Measurements from ENCODE around the gene SEMA6A. TPM values are rescaled to one million over a fixed set of nuclear protein-coding genes. Genes with fewer than 3 reads are reported as not detected.

SEMA6A gene
- total and polyA plus RNA-seq, 2 of the 13 experiments (the other 11 are each of a cell fraction or from before 2014, with no cell fraction given), result 5.1 to 6.5 TPM

DNA sequence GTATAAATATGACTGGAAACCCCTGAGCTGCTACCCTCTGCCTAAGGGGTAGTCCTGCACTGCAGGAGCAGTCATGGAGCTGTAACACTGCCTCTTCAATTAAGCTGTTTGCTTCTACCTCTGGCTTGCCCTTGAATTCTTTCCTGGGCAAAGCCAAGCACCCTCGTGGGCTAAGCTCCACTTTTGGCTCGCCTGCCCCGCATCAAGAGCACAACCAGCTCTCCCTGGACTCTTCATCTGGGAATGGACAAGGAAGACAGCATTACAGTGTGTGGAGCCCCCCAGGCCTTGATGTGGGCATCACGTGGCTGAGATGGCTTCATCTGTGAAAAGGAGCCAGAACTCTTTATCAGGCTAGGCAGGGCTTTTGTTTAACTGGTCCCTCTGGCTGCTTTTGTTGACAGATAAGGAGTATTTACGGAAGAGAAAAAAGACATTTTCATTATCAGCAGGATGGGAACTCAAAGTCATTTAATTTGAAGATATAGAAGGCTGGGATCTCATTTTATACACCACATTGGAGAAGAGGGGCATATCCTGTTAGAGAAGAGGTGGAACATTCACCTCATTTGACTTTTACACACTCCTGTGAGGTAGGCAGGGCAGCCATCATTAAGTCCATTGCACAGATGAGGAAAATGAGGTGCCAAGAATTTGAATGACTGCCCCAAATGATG lies 137.8 kb downstream of the SEMA6A start (continued):
- TF ChIP-seq MAZ (IDR thresholded peaks at IDR 0.05; ENCODE audit: borderline replicate concordance, low read depth, low read length) (no peak), MAZ (CRISPR knock-in tag; IDR thresholded peaks at IDR 0.05; ENCODE audit: low read depth) (no peak), ZNF841 (CRISPR knock-in tag; IDR thresholded peaks at IDR 0.05; ENCODE audit: borderline replicate concordance) (no peak), ZFY (CRISPR knock-in tag; IDR thresholded peaks at IDR 0.05) (no peak), ZNF350 (CRISPR knock-in tag; IDR thresholded peaks at IDR 0.05; ENCODE audit: borderline replicate concordance, low read depth) (no peak)
- TF ChIP-seq, protein P1, sequence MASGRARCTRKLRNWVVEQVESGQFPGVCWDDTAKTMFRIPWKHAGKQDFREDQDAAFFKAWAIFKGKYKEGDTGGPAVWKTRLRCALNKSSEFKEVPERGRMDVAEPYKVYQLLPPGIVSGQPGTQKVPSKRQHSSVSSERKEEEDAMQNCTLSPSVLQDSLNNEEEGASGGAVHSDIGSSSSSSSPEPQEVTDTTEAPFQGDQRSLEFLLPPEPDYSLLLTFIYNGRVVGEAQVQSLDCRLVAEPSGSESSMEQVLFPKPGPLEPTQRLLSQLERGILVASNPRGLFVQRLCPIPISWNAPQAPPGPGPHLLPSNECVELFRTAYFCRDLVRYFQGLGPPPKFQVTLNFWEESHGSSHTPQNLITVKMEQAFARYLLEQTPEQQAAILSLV (CRISPR knock-in tag; IDR thresholded peaks at IDR 0.05; ENCODE audit: borderline replicate concordance), result no peak

DNA sequence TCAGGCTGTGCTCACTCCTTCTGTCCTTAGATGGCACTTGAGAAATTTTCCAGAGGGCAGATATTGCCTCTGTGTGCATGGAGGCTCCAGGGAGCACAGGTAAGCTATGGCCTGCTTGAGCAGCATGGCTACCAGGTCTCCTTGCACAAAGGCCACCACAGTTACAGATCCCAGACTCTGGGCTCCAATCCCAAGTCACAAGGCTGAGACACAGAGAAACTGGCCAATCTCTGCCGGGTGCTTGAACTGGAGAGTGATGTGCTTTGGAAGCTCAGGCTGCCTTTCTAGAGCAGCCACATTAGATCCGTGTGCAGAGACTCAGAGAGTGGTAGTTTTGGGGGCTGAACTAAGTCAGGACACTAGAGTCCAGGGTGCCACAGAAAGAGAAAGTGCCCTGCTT lies 145.7 kb downstream of the SEMA6A start:
- Histone ChIP-seq H3K4me3 (replicated peaks in 1 of 3; ENCODE audit: insufficient read depth in 1 of 3, low read depth in 2 of 3, low read length in 3 of 3) (no peak overlapping the region), H3K4me1 (ENCODE audit: insufficient read depth, low read length) (peaks cover 12% of the 10 kb centered on the region), H3K79me2 (ENCODE audit: insufficient read depth, low read length) (no peaks in the 10 kb centered on the region), H3K27ac (ENCODE audit: extremely low read length, insufficient read depth, low read length) (no peak overlapping the region), H3K36me3 (replicated peaks in 1 of 2; ENCODE audit: control insufficient read depth in 1 of 2, insufficient read depth in 2 of 2, low read length in 2 of 2) (no peaks in the 10 kb centered on the region), H4K20me1 (ENCODE audit: insufficient read depth, low read length) (no peaks in the 10 kb centered on the region), H3K27me3 (ENCODE audit: control insufficient read depth in 1 of 2, insufficient read depth in 2 of 2, low read length in 2 of 2) (no peaks in the 10 kb centered on the region), H3K4me2 (ENCODE audit: low read depth, low read length) (no peak overlapping the region), H3K9me3 (ENCODE audit: low read length) (no peaks in the 10 kb centered on the region), H3K9ac (ENCODE audit: insufficient read depth, low read depth, low read length) (no peak overlapping the region), H2AFZ (ENCODE audit: low read length) (no peak overlapping the region)
- no TSS peak for BruUV-seq (replicated peaks)
- in situ Hi-C loops (cut with HindIII; ENCODE audit: extremely low pct_ligation_motif_present, low pct_unique_long_range_greater_than_20kb) (no loop called here), intact Hi-C loops (cut with micrococcal nuclease; ENCODE audit: unreplicated experiment) (no loop called here)
- DNase-seq (ENCODE audit: low spot score), result no peak
- POLR2A ChIA-PET, result no interaction called here
- CTCF ChIA-PET (ENCODE audit: low intra/inter-chr PET ratio, low total read pairs), result no interaction called here
- no peak for FAIRE-seq
- 50% methylated on average over 2 of the region's 2 CpGs for WGBS (ENCODE audit: low lambda C conversion rate)
- ATAC-seq, result no peak
- TF ChIP-seq HDAC6 (IDR thresholded peaks at IDR 0.05; ENCODE audit: low read depth, low read length), result no peak
- no peak for TF ChIP-seq MNT (IDR thresholded peaks at IDR 0.05)
- no peak for TF ChIP-seq SMYD3 (CRISPR knock-in tag; IDR thresholded peaks at IDR 0.05)
- no peak for TF ChIP-seq GPBP1L1 (CRISPR knock-in tag; IDR thresholded peaks at IDR 0.05)
- TF ChIP-seq, protein P2, sequence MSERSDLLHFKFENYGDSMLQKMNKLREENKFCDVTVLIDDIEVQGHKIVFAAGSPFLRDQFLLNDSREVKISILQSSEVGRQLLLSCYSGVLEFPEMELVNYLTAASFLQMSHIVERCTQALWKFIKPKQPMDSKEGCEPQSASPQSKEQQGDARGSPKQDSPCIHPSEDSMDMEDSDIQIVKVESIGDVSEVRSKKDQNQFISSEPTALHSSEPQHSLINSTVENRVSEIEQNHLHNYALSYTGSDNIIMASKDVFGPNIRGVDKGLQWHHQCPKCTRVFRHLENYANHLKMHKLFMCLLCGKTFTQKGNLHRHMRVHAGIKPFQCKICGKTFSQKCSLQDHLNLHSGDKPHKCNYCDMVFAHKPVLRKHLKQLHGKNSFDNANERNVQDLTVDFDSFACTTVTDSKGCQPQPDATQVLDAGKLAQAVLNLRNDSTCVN (CRISPR knock-in tag; IDR thresholded peaks at IDR 0.05; ENCODE audit: borderline replicate concordance), result no peak
- TF ChIP-seq ZNF678 (CRISPR knock-in tag; IDR thresholded peaks at IDR 0.05), result no peak
- TF ChIP-seq ZC3H13 (CRISPR knock-in tag; IDR thresholded peaks at IDR 0.05), result no peak
- no peak for TF ChIP-seq MIXL1 (CRISPR knock-in tag; IDR thresholded peaks at IDR 0.05)
- TF ChIP-seq, protein P3, sequence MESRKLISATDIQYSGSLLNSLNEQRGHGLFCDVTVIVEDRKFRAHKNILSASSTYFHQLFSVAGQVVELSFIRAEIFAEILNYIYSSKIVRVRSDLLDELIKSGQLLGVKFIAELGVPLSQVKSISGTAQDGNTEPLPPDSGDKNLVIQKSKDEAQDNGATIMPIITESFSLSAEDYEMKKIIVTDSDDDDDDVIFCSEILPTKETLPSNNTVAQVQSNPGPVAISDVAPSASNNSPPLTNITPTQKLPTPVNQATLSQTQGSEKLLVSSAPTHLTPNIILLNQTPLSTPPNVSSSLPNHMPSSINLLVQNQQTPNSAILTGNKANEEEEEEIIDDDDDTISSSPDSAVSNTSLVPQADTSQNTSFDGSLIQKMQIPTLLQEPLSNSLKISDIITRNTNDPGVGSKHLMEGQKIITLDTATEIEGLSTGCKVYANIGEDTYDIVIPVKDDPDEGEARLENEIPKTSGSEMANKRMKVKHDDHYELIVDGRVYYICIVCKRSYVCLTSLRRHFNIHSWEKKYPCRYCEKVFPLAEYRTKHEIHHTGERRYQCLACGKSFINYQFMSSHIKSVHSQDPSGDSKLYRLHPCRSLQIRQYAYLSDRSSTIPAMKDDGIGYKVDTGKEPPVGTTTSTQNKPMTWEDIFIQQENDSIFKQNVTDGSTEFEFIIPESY (CRISPR knock-in tag; IDR thresholded peaks at IDR 0.05), result no peak
- no peak for TF ChIP-seq ZNF326 (CRISPR knock-in tag; IDR thresholded peaks at IDR 0.05; ENCODE audit: borderline replicate concordance)

Data from HepG2 (cell line).